ENCODE results near the gene PGF.

GRCh38 chr14:74945261-74945851 lies 10.0 kb downstream of the PGF start:
- TF ChIP-seq EZH2 (IDR thresholded peaks at IDR 0.05; ENCODE audit: insufficient read depth, poor library complexity, severe bottlenecking) (no peak), EZH2phosphoT487 (IDR thresholded peaks at IDR 0.05; ENCODE audit: insufficient read depth, low read depth) (no peak)

Measured in GM23248 (cell line).